GM12878 (cell line): Measurements from ENCODE around the gene ACACB. TPM values are rescaled to one million over a fixed set of nuclear protein-coding genes. Genes with fewer than 3 reads are reported as not detected.

Source experiments
- ATAC-seq: fragments of 200-7000 bp; cut with Tn5 transposase; 3 replicates; pipeline ENCODE4 v1.9.1; 2020; ENCODE audit warnings: mild to moderate bottlenecking, moderate library complexity
- BruUV-seq: library from RNA; stranded (reverse); fragments of 400-500 nt; replicated peaks from 2 replicates; lab custom pipeline; 2021; lab: Mats Ljungman, UMichigan
- CTCF ChIA-PET: fragments of 300-600 bp; sonication (Branson Sonifier 250); formaldehyde crosslinking; extraction: SDS; loops from one replicate; lab custom pipeline; 2021; ENCODE audit warnings: inconsistent platforms; lab: Yijun Ruan, JAX
- POLR2A ChIA-PET: fragments of 350-600 bp; formaldehyde crosslinking; extraction: SDS; loops from one replicate; lab custom pipeline; 2021; ENCODE audit warnings: inconsistent platforms; lab: Charles Lee
- RAD21 ChIA-PET: fragments of 300-600 bp; sonication (Branson Sonifier 250); formaldehyde crosslinking; loops from one replicate; lab custom pipeline; 2023; ENCODE audit warnings: antibody characterized with exemption; ENCODE audit not compliant: unreplicated experiment; lab: Charles Lee
- SMC1A ChIA-PET: fragments of 300-600 bp; sonication (Branson Sonifier 250); formaldehyde crosslinking; loops from one replicate; lab custom pipeline; 2023; ENCODE audit not compliant: unreplicated experiment, uncharacterized antibody; lab: Charles Lee
- DNase-seq: peaks from one replicate; pipeline ENCODE4 v3.0.0-alpha.2; 2011; ENCODE audit warnings: low read depth, low spot score
- FAIRE-seq: peaks from 3 replicates; lab custom pipeline; 2011; peaks lifted over from hg19 to GRCh38; lab: Jason Lieb, UNC
- H2AFZ ChIP-seq: 2 replicates; pipeline ENCODE4 v1.6.0; 2011; ENCODE audit warnings: low read depth, low read length, control low read depth; ENCODE audit not compliant: control insufficient read depth
- H3K27ac ChIP-seq: 2 replicates; pipeline ENCODE4 v1.5.1; 2011; ENCODE audit warnings: control low read depth; ENCODE audit not compliant: control insufficient read depth, insufficient read depth
- H3K27me3 ChIP-seq, 2 experiments: replicated peaks in 1 of 2; 2 replicates each; pipeline versions ENCODE4 v1.6.0 to v1.6.1; 2011; ENCODE audit warnings: low read length in 1 of 2; ENCODE audit not compliant: control insufficient read depth in 2 of 2, insufficient read depth in 2 of 2
- H3K36me3 ChIP-seq, 2 experiments: 2 replicates each; pipeline ENCODE4 v1.5.1; 2011; ENCODE audit warnings: low read length in 1 of 2; ENCODE audit not compliant: control insufficient read depth in 2 of 2, insufficient read depth in 2 of 2
- H3K4me1 ChIP-seq: 2 replicates; pipeline ENCODE4 v1.6.1; 2011; ENCODE audit warnings: mild to moderate bottlenecking, low read length, moderate library complexity, mixed read lengths; ENCODE audit not compliant: control insufficient read depth, insufficient read depth
- H3K4me2 ChIP-seq: 2 replicates; pipeline ENCODE4 v1.6.0; 2011; ENCODE audit warnings: control low read depth; ENCODE audit not compliant: control insufficient read depth, insufficient read depth
- H3K4me3 ChIP-seq: fragments of 200-600 bp; sonication (generic); 2 replicates; pipeline ENCODE4 v1.5.1; 2016
- H3K79me2 ChIP-seq: 2 replicates; pipeline ENCODE4 v1.6.0; 2011; ENCODE audit warnings: low read length; ENCODE audit not compliant: control insufficient read depth, insufficient read depth
- H3K9ac ChIP-seq: 2 replicates; pipeline ENCODE4 v1.8.0; 2011; ENCODE audit warnings: low read length, control low read depth, mixed read lengths; ENCODE audit not compliant: control insufficient read depth, insufficient read depth
- H3K9me3 ChIP-seq: replicated peaks from 3 replicates; pipeline ENCODE4 v1.5.1; 2011; ENCODE audit warnings: mild to moderate bottlenecking, low read length; ENCODE audit not compliant: control insufficient read depth, insufficient read depth
- H4K20me1 ChIP-seq: 2 replicates; pipeline ENCODE4 v1.6.0; 2011; ENCODE audit not compliant: control insufficient read depth, insufficient read depth
- BACH1 ChIP-seq: fragments of 450-650 bp; IDR thresholded peaks from 2 replicates; pipeline ENCODE4 v1.6.1; 2017; ENCODE audit warnings: mild to moderate bottlenecking, borderline replicate concordance
- CBFB ChIP-seq: IDR thresholded peaks from 2 replicates; pipeline ENCODE4 v1.6.1; 2016; ENCODE audit warnings: antibody characterized with exemption, low read depth
- JUND ChIP-seq: IDR thresholded peaks from 2 replicates; pipeline ENCODE4 v1.6.1; 2012; ENCODE audit warnings: low read depth, mild to moderate bottlenecking, low read length, improper control_type of control experiment, moderate library complexity
- NFIC ChIP-seq: IDR thresholded peaks from 2 replicates; pipeline ENCODE4 v1.6.1; 2012; ENCODE audit warnings: low read depth, mild to moderate bottlenecking, inconsistent platforms, low read length, moderate library complexity
- RCOR1 ChIP-seq: conservative IDR thresholded peaks from 2 replicates; pipeline ENCODE4 v1.6.1; 2012; ENCODE audit warnings: low read depth, low read length, improper control_type of control experiment
- RELB ChIP-seq: fragments of 450-650 bp; IDR thresholded peaks from 2 replicates; pipeline ENCODE4 v1.6.1; 2017; ENCODE audit warnings: low read depth, mild to moderate bottlenecking, moderate library complexity
- SP1 ChIP-seq: IDR thresholded peaks from one replicate; pipeline ENCODE4 v1.6.1; 2011; ENCODE audit warnings: low read depth, low read length
- SREBF1 ChIP-seq: IDR thresholded peaks from 2 replicates; pipeline ENCODE4 v1.6.1; 2012; ENCODE audit warnings: mild to moderate bottlenecking, low read length
- TAF1 ChIP-seq: IDR thresholded peaks from 2 replicates; pipeline ENCODE4 v1.6.1; 2011; ENCODE audit warnings: mild to moderate bottlenecking, low read depth, low read length, borderline replicate concordance
- TCF3 ChIP-seq: IDR thresholded peaks from 2 replicates; pipeline ENCODE4 v1.6.1; 2012; ENCODE audit warnings: low read depth, mild to moderate bottlenecking, low read length, borderline replicate concordance; ENCODE audit not compliant: insufficient read depth
- WRNIP1 ChIP-seq: IDR thresholded peaks from 2 replicates; pipeline ENCODE4 v1.6.1; 2011; ENCODE audit warnings: low read depth, low read length, improper control_type of control experiment, borderline replicate concordance
- ZNF217 ChIP-seq: fragments of 450-650 bp; IDR thresholded peaks from 2 replicates; pipeline ENCODE4 v1.6.1; 2017; ENCODE audit warnings: antibody characterized with exemption, mild to moderate bottlenecking
- WGBS: methylation state at CpG from one replicate; pipeline ENCODE4 v1.1.6; 2016; ENCODE audit warnings: low lambda C conversion rate; ENCODE audit not compliant: insufficient replicate concordance, insufficient coverage; ENCODE audit errors: missing lambda C conversion rate; 5-methylcytosine and 5-hydroxymethylcytosine counted together
- in situ Hi-C: fragments of 300-500 bp; cut with MboI; formaldehyde crosslinking; loops from 9 replicates; pipeline ENCODE4 v1.14.3; 2018; ENCODE audit warnings: mixed read lengths
- intact Hi-C: fragments of 100-400 bp; cut with micrococcal nuclease; formaldehyde crosslinking; loops from one replicate; pipeline ENCODE4 v1.14.2; 2022; ENCODE audit not compliant: unreplicated experiment
- polyA plus RNA-seq, 11 experiments: library from polyadenylated mRNA; depleted of rRNA in 4 of 11; unstranded in 6 of 11; stranded (reverse) in 5 of 11; fragments of >200 nt; fragmentation: Nextera tagmentation in 4 of 11; fragmentation: Illumina TruSeq in 1 of 11; extraction: Ambion mirVana in 4 of 11; extraction: Trizol in 1 of 11; gene quantifications; 1 replicate in 1 of 11; 2 replicates in 10 of 11; pipeline versions ENCODE4 v1.2.1 to v1.2.3, GENCODE V29; 2011 to 2016; ENCODE audit warnings: inconsistent platforms in 2 of 11, missing spikeins in 2 of 11, low read depth in 1 of 11
- total RNA-seq, 4 experiments: library from RNA; depleted of rRNA in 3 of 4; stranded (reverse); fragments of >200 nt in 3 of 4; fragmentation: Illumina TruSeq in 1 of 4; extraction: Trizol in 1 of 4; gene quantifications; 2 replicates each; pipeline versions ENCODE4 v1.2.1 to v1.2.3, GENCODE V29; 2013 to 2021
- TF ChIP-seq, protein P1 (sequence below): IDR thresholded peaks from 2 replicates; pipeline ENCODE4 v1.6.1; 2012; ENCODE audit warnings: low read length, inconsistent platforms

The ACACB gene
- total and polyA plus RNA-seq, 10 of the 15 experiments (the other 5 are each of a cell fraction or from before 2014, with no cell fraction given) = 0.05 to 1.9 (median 0.38) TPM; not detected in 2

DNA sequence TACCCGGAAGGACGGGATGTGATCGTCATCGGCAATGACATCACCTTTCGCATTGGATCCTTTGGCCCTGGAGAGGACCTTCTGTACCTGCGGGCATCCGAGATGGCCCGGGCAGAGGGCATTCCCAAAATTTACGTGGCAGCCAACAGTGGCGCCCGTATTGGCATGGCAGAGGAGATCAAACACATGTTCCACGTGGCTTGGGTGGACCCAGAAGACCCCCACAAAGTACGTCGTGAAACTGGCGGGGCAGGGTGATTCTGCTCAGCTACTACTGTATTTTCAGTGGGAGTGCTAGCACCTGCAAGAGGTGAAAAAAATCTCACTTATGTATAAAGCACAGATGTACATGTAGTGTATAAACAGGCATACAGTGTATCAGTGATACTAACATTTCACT is 129.8 kb downstream of the ACACB start:
- no peaks in the 10 kb centered on the region for H4K20me1 ChIP-seq
- TF ChIP-seq TAF1 (no peak), SP1 (no peak), TCF3 (no peak), RCOR1 (no peak), WRNIP1 (no peak), BACH1 (no peak), NFIC (no peak), CBFB (no peak), JUND (no peak), ZNF217 (no peak), RELB (no peak), SREBF1 (no peak)
- TF ChIP-seq, protein P1, sequence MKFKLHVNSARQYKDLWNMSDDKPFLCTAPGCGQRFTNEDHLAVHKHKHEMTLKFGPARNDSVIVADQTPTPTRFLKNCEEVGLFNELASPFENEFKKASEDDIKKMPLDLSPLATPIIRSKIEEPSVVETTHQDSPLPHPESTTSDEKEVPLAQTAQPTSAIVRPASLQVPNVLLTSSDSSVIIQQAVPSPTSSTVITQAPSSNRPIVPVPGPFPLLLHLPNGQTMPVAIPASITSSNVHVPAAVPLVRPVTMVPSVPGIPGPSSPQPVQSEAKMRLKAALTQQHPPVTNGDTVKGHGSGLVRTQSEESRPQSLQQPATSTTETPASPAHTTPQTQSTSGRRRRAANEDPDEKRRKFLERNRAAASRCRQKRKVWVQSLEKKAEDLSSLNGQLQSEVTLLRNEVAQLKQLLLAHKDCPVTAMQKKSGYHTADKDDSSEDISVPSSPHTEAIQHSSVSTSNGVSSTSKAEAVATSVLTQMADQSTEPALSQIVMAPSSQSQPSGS = no peak
- no peaks in the 10 kb centered on the region for H3K4me1 ChIP-seq
- no peak overlapping the region for H3K4me3 ChIP-seq
- ChIA-PET CTCF (no interaction called here), RAD21 (no interaction called here), SMC1A (no interaction called here), POLR2A (no interaction called here)
- intact Hi-C loops (no loop called here), in situ Hi-C loops (no loop called here)
- no peaks in the 10 kb centered on the region for H3K36me3 ChIP-seq
- ATAC-seq (no peak), FAIRE-seq (no peak), DNase-seq (no peak)
- H2AFZ ChIP-seq = no peak overlapping the region
- 70% methylated on average over 15 of the region's 15 CpGs for WGBS
- BruUV-seq = no TSS peak
- no peaks in the 10 kb centered on the region for H3K27me3 ChIP-seq
- H3K27ac ChIP-seq = no peak overlapping the region
- no peak overlapping the region for H3K4me2 ChIP-seq
- H3K9me3 ChIP-seq = no peaks in the 10 kb centered on the region
- H3K9ac ChIP-seq = no peak overlapping the region
- no peaks in the 10 kb centered on the region for H3K79me2 ChIP-seq
